NB4 (cell line): ENCODE results near the gene RNF2.

ENCODE experiments used
- DNase-seq: peaks from one replicate; pipeline ENCODE4 v3.0.0; 2010; ENCODE audit warnings: low read depth
- H3K4me3 ChIP-seq: one replicate; pipeline ENCODE4 v1.5.1; 2011; ENCODE audit warnings: mild to moderate bottlenecking, low read depth, low read length, moderate library complexity
- CTCF ChIP-seq: IDR thresholded peaks from one replicate; pipeline ENCODE4 v1.5.1; 2012; ENCODE audit warnings: low read depth, low read length
- MAX ChIP-seq: IDR thresholded peaks from 2 replicates; pipeline ENCODE4 v1.6.1; 2011; ENCODE audit warnings: low read depth, low read length
- MYC ChIP-seq: IDR thresholded peaks from 2 replicates; pipeline ENCODE4 v1.6.1; 2011; ENCODE audit warnings: low read depth, low read length
- POLR2A ChIP-seq: IDR thresholded peaks from 2 replicates; pipeline ENCODE4 v1.6.1; 2011; ENCODE audit warnings: mild to moderate bottlenecking; ENCODE audit not compliant: insufficient read length; ENCODE audit errors: extremely low read depth

The RNF2 gene

GRCh38 chr1:185038813-185039376 lies 6.5 kb upstream of the RNF2 start:
- no peak for DNase-seq
- no peak overlapping the region for H3K4me3 ChIP-seq
- TF ChIP-seq CTCF (no peak), MYC (no peak), MAX (no peak), POLR2A (no peak)

- TF ChIP-seq CTCF (no peak), MAX (no peak), POLR2A (no peak), MYC (no peak)
- H3K4me3 ChIP-seq, result no peak overlapping the region
- DNase-seq, result no peak
Observed at GRCh38 chr1:185039726-185040407, 5.5 kb upstream of the RNF2 start.

GRCh38 chr1:185040408-185040735 lies 5.0 kb upstream of the RNF2 start:
- no peak overlapping the region for H3K4me3 ChIP-seq
- no peak for DNase-seq
- TF ChIP-seq MAX (no peak), CTCF (no peak), POLR2A (no peak), MYC (no peak)

GRCh38 chr1:185041742-185042141 lies 3.6 kb upstream of the RNF2 start:
- TF ChIP-seq CTCF (no peak), MAX (no peak), POLR2A (no peak), MYC (no peak)
- DNase-seq, result no peak
- no peak overlapping the region for H3K4me3 ChIP-seq

- no peak for TF ChIP-seq POLR2A
- TF ChIP-seq CTCF, result no peak
- no peak for TF ChIP-seq MAX
- TF ChIP-seq MYC, result no peak
- no peak overlapping the region for H3K4me3 ChIP-seq
- no peak for DNase-seq
Observed at GRCh38 chr1:185042737-185043136, 2.6 kb upstream of the RNF2 start.
